ENCODE results near the gene MYL6B.
"Not testable (repeated sequence)": the region's sequence is repeated elsewhere in the genome, so short reads cannot be mapped to it uniquely, and the experiment has no call there.

GRCh38 chr12:56117082-56117706 is 35.2 kb upstream of the MYL6B start:
- not testable (repeated sequence) for TF ChIP-seq EZH2phosphoT487 (IDR thresholded peaks at IDR 0.05; ENCODE audit: borderline replicate concordance, low read length); CTCF (IDR thresholded peaks at IDR 0.05; ENCODE audit: low read depth, low read length, poor library complexity, severe bottlenecking)

Measured in DOHH2 (cell line).